Liver (tissue), 9 donors: ENCODE measurements around the gene FAM53B. TPM values are rescaled to one million over a fixed set of nuclear protein-coding genes. Genes with fewer than 3 reads are reported as not detected.

Experiments
- DNase-seq: peaks from one replicate; pipeline ENCODE4 v3.0.0-alpha.2; 2017; ENCODE audit warnings: low spot score
- H3K27ac ChIP-seq, 2 donors: one replicate each; pipeline ENCODE4 v1.7.0; 2013; ENCODE audit warnings: inconsistent platforms in 2 of 2, low read length in 2 of 2, control low read depth in 1 of 2, low read depth in 1 of 2, mild to moderate bottlenecking in 1 of 2
- H3K27me3 ChIP-seq, 4 donors: one replicate each; pipeline versions ENCODE4 v1.6.1 to v1.7.0; 2013; ENCODE audit warnings: low read length in 3 of 4, inconsistent platforms in 1 of 4, mild to moderate bottlenecking in 1 of 4, moderate library complexity in 1 of 4; ENCODE audit not compliant: control insufficient read depth in 4 of 4, insufficient read depth in 4 of 4
- H3K36me3 ChIP-seq, 4 donors: one replicate each; pipeline versions ENCODE4 v1.6.1 to v1.7.0; 2013; ENCODE audit warnings: low read length in 3 of 4, mild to moderate bottlenecking in 3 of 4, low read depth in 1 of 4, moderate library complexity in 1 of 4; ENCODE audit not compliant: control insufficient read depth in 4 of 4, insufficient read depth in 3 of 4
- H3K4me1 ChIP-seq, 4 donors: one replicate each; pipeline versions ENCODE4 v1.6.1 to v1.7.0; 2013; ENCODE audit warnings: low read length in 3 of 4, mild to moderate bottlenecking in 3 of 4, moderate library complexity in 1 of 4; ENCODE audit not compliant: control insufficient read depth in 4 of 4, insufficient read depth in 4 of 4
- H3K4me3 ChIP-seq, 3 donors: one replicate each; pipeline versions ENCODE4 v1.6.1 to v1.7.0; 2013; ENCODE audit warnings: low read length in 3 of 3, control low read depth in 1 of 3, low read depth in 1 of 3, mild to moderate bottlenecking in 1 of 3
- H3K9ac ChIP-seq, 2 donors: one replicate each; pipeline ENCODE4 v1.7.0; 2013; ENCODE audit warnings: low read length in 2 of 2, mild to moderate bottlenecking in 2 of 2, moderate library complexity in 2 of 2, control low read depth in 1 of 2, low read depth in 1 of 2
- H3K9me3 ChIP-seq, 4 donors: one replicate each; pipeline versions ENCODE4 v1.6.1 to v1.7.0; 2013; ENCODE audit warnings: low read length in 3 of 4; ENCODE audit not compliant: control insufficient read depth in 4 of 4
- ATF3 ChIP-seq: IDR thresholded peaks from 2 replicates; pipeline ENCODE4 v1.6.1; 2016; ENCODE audit warnings: antibody characterized with exemption
- CTCF ChIP-seq: fragments of 150-350 bp; IDR thresholded peaks from 2 replicates; pipeline ENCODE4 v1.5.1; 2017; ENCODE audit warnings: improper control_type of control experiment, low read depth, low read length; ENCODE audit not compliant: missing input control
- EGR1 ChIP-seq, 2 donors: IDR thresholded peaks; 2 replicates each; pipeline ENCODE4 v1.6.1; 2016 to 2018; ENCODE audit warnings: antibody characterized with exemption in 2 of 2, low read depth in 2 of 2
- FOXA1 ChIP-seq: IDR thresholded peaks from 2 replicates; pipeline ENCODE4 v1.6.1; 2016; ENCODE audit warnings: antibody characterized with exemption
- FOXA2 ChIP-seq: IDR thresholded peaks from 2 replicates; pipeline ENCODE4 v1.6.1; 2016; ENCODE audit warnings: antibody characterized with exemption
- GABPA ChIP-seq, 2 donors: IDR thresholded peaks in 1 of 2; conservative IDR thresholded peaks in 1 of 2; 2 replicates each; pipeline ENCODE4 v1.6.1; 2016; ENCODE audit warnings: antibody characterized with exemption in 2 of 2, mild to moderate bottlenecking in 1 of 2, moderate library complexity in 1 of 2
- HNF4A ChIP-seq, 2 donors: conservative IDR thresholded peaks; 2 replicates each; pipeline ENCODE4 v1.6.1; 2016; ENCODE audit warnings: antibody characterized with exemption in 2 of 2, mild to moderate bottlenecking in 2 of 2
- HNF4G ChIP-seq: IDR thresholded peaks from 2 replicates; pipeline ENCODE4 v1.6.1; 2016; ENCODE audit warnings: antibody characterized with exemption
- JUND ChIP-seq, 2 donors: IDR thresholded peaks; 2 replicates each; pipeline ENCODE4 v1.6.1; 2016; ENCODE audit warnings: antibody characterized with exemption in 2 of 2
- MAX ChIP-seq: IDR thresholded peaks from 2 replicates; pipeline ENCODE4 v1.6.1; 2016; ENCODE audit warnings: antibody characterized with exemption
- NR2F2 ChIP-seq: IDR thresholded peaks from 2 replicates; pipeline ENCODE4 v1.6.1; 2016; ENCODE audit warnings: antibody characterized with exemption
- RAD21 ChIP-seq, 2 donors: IDR thresholded peaks; 2 replicates each; pipeline ENCODE4 v1.6.1; 2016; ENCODE audit warnings: antibody characterized with exemption in 2 of 2, mild to moderate bottlenecking in 2 of 2
- REST ChIP-seq: IDR thresholded peaks from 2 replicates; pipeline ENCODE4 v1.6.1; 2016; ENCODE audit warnings: antibody characterized with exemption, mild to moderate bottlenecking
- RXRA ChIP-seq, 2 donors: IDR thresholded peaks; 2 replicates each; pipeline ENCODE4 v1.6.1; 2017 to 2018; ENCODE audit warnings: antibody characterized with exemption in 2 of 2, mild to moderate bottlenecking in 1 of 2
- SP1 ChIP-seq: IDR thresholded peaks from 2 replicates; pipeline ENCODE4 v1.6.1; 2018; ENCODE audit warnings: antibody characterized with exemption, mild to moderate bottlenecking
- TAF1 ChIP-seq: conservative IDR thresholded peaks from 2 replicates; pipeline ENCODE4 v1.6.1; 2016; ENCODE audit warnings: antibody characterized with exemption, mild to moderate bottlenecking
- YY1 ChIP-seq: IDR thresholded peaks from 2 replicates; pipeline ENCODE4 v1.6.1; 2016; ENCODE audit warnings: antibody characterized with exemption, mild to moderate bottlenecking
- ZBTB33 ChIP-seq: IDR thresholded peaks from 2 replicates; pipeline ENCODE4 v1.6.1; 2016; ENCODE audit warnings: antibody characterized with exemption
- WGBS: extraction: QIAGEN DNeasy Blood & Tissue Kit; methylation state at CpG from one replicate; pipeline ENCODE4 v1.1.7; 2013; 5-methylcytosine and 5-hydroxymethylcytosine counted together
- polyA plus RNA-seq, 2 donors: library from polyadenylated mRNA; stranded (reverse) in 1 of 2; unstranded in 1 of 2; fragments of 200-250 nt in 1 of 2; fragments of >200 nt in 1 of 2; fragmentation: Nextera tagmentation in 1 of 2; extraction: Ambion mirVana in 1 of 2; gene quantifications; one replicate each; pipeline versions ENCODE4 v1.2.1 to v1.2.3, GENCODE V29; 2013 to 2015
- total RNA-seq, 2 donors: library from RNA; depleted of rRNA; stranded (reverse); fragments of >200 nt; gene quantifications; one replicate each; pipeline ENCODE4 v1.2.3, GENCODE V29; 2014
- donor health status: healthy.
- donor health status: healthy.
- donor health status: healthy.
- donor health status: healthy.
- donor health status: healthy.

Gene FAM53B
- total and polyA plus RNA-seq, 4 donors: 1.1 to 24.0 (median 6.3) TPM

GRCh38 chr10:124622158-124622557 is 122.0 kb downstream of the FAM53B start:
- H3K9me3 ChIP-seq: no peaks in the 10 kb centered on the region
- 90% methylated on average over 13 of the region's 13 CpGs for WGBS
- no peak for DNase-seq
- no peak overlapping the region for H3K4me3 ChIP-seq
- H3K36me3 ChIP-seq: peaks cover 0 to 4% (median 1%) of the 10 kb centered on the region in 4 donors
- H3K27ac ChIP-seq: no peak overlapping the region
- no peak overlapping the region for H3K9ac ChIP-seq
- no peak for TF ChIP-seq EGR1 (IDR thresholded peaks at IDR 0.05; ENCODE audit: low read depth in 2 of 2)
- no peak for TF ChIP-seq REST
- no peaks in the 10 kb centered on the region for H3K4me1 ChIP-seq
- no peaks in the 10 kb centered on the region for H3K27me3 ChIP-seq

- Histone ChIP-seq H3K27me3 (no peaks in the 10 kb centered on the region), H3K9ac (no peak overlapping the region), H3K36me3 (peaks cover 0 to 4% (median 1%) of the 10 kb centered on the region in 4 donors), H3K9me3 (no peaks in the 10 kb centered on the region), H3K4me3 (no peak overlapping the region), H3K4me1 (no peaks in the 10 kb centered on the region), H3K27ac (no peak overlapping the region)
- DNase-seq: no peak
- TF ChIP-seq TAF1: no peak
- TF ChIP-seq CTCF: no peak
- TF ChIP-seq RXRA (IDR thresholded peaks at IDR 0.05): no peak
- no peak for TF ChIP-seq ZBTB33
- TF ChIP-seq EGR1 (IDR thresholded peaks at IDR 0.05; ENCODE audit: low read depth in 2 of 2): no peak
- no peak for TF ChIP-seq GABPA (IDR thresholded peaks at IDR 0.05 in 1 of 2, conservative IDR thresholded peaks at IDR 0.05 in 1 of 2)
- TF ChIP-seq ATF3: no peak
- TF ChIP-seq MAX: no peak
- TF ChIP-seq FOXA2: no peak
- TF ChIP-seq HNF4G: no peak
- TF ChIP-seq REST: no peak
- no peak for TF ChIP-seq RAD21 (IDR thresholded peaks at IDR 0.05)
- TF ChIP-seq JUND (IDR thresholded peaks at IDR 0.05): no peak
- TF ChIP-seq YY1: no peak
- TF ChIP-seq HNF4A (conservative IDR thresholded peaks at IDR 0.05): no peak
- no peak for TF ChIP-seq NR2F2
- no peak for TF ChIP-seq FOXA1
- no peak for TF ChIP-seq SP1
- 91% methylated on average over 13 of the region's 13 CpGs for WGBS
Observed at GRCh38 chr10:124621637-124622036, 122.5 kb downstream of the FAM53B start.
